ENCODE results near the gene ACOX2.

- TF ChIP-seq RAD21 (IDR thresholded peaks at IDR 0.05; ENCODE audit: insufficient read depth, low read depth, low read length): no peak
- no peak for TF ChIP-seq ELK1 (IDR thresholded peaks at IDR 0.05; ENCODE audit: low read depth, low read length)
Measured at GRCh38 chr3:58565621-58566397, 28.8 kb upstream of the ACOX2 start.
